Ammon's horn (tissue), 1 donor: ENCODE data around the gene SLC26A11.
A peak's percentile ranks its signal among the peaks of the same experiment; 100 is the strongest.
"Not testable (repeated sequence)": the region's sequence is repeated elsewhere in the genome, so short reads cannot be mapped to it uniquely, and the experiment has no call there.

Experiments used
- DNase-seq: peaks from one replicate; pipeline ENCODE4 v3.0.0-alpha.2; 2016; ENCODE audit warnings: low spot score

SLC26A11 gene

DNA sequence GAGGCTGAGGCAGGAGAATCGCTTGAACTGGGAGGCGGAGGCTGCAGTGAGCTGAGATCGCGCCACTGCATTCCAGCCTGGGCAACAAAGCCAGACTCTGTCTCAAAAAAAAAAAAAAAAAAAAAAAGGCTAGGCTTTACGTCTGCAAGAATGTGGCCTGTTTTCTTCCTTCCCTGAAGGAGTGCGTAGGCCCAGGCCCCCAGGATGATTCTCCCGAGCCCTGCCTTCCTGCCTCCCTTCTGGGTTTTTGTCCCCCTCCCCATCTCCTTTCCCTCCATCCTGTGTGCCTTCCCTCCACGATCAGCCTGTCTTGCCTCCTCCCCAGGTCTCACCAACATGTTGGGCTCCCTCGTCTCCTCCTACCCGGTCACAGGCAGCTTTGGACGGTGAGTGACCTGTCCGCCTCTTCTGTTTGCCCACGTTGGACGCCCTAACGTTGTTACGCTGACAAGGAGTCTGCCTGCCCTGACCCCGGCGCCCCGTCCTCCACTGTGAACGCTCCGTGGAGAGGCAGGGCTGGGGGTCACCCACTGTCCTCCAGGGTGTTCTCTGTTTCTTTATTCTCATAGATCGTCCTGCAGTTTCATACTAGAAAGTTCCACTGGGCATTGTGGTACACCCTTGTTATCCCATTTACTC, 24.8 kb downstream of the SLC26A11 start:
- DNase-seq = no peak

DNA sequence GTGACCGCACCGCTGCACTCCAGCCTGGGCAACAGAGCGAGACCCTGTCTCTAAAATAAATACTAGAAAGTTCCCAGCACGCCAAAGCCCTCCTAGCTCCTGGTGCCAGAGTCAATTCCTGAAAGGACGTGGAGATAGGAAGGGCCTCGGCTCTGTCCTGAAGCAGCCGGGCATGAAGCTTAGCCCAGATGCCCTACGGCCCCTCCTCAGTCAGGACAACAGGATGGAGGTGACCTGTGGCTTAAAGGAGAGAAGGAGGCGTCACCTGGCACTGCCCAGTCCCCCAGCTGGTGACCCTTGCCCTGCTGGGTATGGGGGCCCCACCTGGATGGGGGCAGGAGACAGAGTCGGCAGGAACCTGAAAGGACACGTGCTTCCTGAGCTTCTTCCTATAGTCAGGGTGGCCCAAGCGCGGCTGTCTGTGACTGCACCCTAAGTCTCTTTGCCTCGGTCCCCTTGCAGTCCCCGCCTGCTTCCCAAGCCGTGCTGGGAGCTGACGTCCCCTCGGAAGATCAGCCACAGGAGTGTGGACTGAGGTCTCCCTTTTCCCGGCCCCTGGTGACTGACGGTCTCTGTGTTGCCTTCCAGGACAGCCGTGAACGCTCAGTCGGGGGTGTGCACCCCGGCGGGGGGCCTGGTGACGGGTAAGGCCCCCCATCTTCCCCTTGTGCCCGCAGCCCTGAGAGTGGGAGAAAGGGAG, 25.5 kb downstream of the SLC26A11 start:
- no peak for DNase-seq

DNA sequence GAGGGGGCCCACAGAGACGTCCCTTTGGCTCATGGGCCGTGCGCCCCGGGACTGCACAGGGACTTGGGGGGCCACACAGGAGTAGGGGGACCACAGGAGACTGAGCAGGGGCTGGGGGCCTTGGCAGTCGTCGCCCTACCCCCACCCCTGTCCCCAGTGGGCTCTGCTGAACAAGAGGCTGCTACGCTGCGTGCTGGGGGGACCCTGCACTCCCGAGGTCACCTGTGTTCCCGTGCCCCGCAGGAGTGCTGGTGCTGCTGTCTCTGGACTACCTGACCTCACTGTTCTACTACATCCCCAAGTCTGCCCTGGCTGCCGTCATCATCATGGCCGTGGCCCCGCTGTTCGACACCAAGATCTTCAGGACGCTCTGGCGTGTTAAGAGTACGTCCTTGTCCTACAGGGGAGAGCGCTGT, 26.0 kb downstream of the SLC26A11 start:
- no peak for DNase-seq

DNA sequence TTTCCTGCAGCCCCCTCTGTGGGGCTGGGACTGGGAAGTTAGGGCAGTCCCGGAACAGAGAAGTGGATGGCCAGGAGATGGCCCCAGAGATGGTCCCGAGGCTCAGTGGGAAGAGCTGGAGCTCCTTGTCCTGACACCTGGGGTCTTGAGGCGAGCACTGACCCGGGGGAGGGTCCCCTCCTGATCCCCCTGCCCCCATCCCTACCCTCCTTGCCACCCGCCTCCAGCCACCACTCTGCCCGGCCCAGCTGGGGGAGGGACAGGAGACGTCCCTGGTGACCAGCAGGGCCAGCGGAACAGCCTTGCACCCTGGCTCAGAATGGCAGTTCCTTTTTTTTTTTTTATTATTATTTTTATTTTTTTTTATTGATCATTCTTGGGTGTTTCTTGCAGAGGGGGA, 26.5 kb downstream of the SLC26A11 start:
- no peak for DNase-seq

DNA sequence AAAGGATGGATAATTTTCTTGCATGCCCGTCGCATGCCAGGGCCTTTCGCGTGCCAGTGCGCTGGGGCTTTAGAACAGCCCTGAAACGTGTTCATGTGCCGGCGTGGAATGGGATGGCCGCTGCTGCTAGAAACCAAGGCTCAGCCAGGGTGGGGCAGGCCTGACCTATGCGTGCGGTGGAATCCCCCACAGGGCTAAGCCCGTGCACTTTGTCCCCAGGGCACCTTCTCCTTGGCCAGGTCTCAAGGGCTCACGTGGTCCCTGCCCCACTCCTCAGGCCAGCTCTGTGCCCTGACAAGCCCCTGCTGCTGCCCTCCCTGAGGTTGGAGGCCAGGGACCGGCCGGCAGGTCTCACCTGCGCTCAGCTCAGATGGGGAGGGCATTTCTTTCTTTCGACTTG, 27.3 kb downstream of the SLC26A11 start:
- DNase-seq = no peak

DNA sequence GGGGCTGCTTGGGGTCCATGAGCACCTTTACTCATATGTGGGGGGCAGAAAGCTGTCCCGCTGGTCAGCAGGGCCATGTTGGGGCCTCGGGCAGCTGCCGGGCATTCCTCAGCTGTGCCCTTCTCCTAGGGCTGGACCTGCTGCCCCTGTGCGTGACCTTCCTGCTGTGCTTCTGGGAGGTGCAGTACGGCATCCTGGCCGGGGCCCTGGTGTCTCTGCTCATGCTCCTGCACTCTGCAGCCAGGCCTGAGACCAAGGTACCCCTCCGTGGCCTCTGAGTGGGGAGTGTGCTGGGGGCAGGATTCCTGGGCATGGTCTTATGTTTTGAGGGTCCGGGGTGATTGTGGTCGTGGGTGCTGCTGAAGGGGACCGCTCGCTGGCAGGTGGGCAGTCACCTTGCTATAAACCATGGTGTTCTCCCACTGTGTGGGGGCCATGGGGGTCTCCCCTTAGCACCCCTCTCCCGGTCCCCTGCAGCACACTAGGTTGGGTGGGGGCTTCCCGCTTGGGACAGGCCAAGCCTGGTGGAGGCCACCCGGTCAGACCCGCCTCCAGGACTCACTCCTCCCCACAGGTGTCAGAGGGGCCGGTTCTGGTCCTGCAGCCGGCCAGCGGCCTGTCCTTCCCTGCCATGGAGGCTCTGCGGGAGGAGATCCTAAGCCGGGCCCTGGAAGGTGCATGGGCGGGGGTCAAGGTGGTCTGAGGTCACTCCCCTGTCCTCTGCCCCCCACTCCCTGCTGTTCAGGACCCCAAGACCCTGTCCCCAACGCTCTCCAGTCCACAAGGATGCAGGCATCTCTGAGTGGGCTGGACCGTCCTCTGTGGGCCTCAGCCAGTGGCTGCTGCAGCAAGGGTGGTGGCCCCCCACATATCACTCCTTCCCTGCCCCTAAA, 28.0 kb downstream of the SLC26A11 start:
- DNase-seq = no peak

DNA sequence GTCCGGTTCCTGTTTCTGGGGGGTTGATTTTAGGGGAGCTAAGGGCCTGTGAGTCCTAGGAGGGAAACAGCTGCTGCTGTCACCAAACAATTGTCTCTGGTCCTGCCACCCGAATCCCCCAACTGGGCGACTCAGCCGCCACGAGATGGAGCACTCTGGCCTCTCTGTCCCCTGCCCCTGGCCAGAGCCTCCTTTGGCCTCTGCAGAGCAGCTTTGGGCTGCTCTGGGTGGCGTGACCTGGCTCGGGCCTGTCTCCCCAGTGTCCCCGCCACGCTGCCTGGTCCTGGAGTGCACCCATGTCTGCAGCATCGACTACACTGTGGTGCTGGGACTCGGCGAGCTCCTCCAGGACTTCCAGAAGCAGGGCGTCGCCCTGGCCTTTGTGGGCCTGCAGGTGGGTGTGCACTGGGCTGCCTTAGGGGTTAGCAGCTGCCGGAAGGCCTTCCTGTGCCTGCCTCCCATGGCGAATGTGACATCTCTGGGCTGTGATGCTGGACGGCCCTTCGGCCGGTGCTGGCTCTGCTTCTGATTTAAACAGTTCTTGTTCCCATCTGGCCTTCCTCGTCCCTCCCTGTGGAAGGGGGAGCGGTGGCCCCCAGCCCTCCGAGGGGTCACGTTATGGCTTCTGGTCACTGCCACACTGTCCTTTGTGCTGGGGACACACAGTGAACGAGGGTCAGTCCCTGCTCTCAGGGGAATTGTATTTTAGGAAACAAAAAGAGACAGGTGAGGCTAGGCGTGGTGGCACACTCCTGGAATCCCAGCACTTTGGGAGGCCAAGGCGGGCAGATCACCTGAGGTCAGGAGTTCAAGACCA, 28.9 kb downstream of the SLC26A11 start:
- no peak for DNase-seq

DNA sequence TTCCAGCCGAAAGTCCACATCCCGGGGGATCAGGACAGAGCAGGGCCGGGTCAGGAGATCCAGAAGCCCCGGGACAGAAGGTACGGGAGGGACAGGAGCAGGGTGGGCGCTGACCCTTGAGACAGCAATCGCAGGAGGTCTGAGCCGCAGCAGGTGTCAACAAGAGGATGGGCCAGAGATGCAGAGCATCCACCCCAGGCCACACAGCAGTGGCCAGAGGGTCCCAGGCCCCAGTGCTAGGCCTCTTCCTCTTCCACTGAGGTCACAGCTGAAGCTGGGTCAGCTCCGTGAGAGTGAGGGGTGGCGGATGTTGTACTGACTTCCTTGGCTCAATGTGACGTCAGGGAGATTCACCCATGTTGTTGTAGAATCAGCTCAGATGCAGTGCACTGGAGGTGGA, 31.7 kb downstream of the SLC26A11 start:
- no peak for DNase-seq

DNA sequence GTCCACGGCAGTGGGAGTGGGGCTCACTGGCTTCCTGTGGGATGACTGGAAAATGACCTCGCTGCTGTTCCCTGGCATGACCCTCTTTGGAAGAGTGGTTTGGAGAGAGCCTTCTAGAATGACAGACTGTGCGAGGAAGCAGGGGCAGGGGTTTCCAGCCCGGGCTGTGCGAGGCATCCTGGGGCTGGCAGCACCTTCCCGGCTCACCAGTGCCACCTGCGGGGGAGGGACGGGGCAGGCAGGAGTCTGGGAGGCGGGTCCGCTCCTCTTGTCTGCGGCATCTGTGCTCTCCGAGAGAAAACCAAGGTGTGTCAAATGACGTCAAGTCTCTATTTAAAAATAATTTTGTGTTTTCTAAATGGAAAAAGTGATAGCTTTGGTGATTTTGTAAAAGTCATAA, 32.6 kb downstream of the SLC26A11 start:
- no peak for DNase-seq

DNA sequence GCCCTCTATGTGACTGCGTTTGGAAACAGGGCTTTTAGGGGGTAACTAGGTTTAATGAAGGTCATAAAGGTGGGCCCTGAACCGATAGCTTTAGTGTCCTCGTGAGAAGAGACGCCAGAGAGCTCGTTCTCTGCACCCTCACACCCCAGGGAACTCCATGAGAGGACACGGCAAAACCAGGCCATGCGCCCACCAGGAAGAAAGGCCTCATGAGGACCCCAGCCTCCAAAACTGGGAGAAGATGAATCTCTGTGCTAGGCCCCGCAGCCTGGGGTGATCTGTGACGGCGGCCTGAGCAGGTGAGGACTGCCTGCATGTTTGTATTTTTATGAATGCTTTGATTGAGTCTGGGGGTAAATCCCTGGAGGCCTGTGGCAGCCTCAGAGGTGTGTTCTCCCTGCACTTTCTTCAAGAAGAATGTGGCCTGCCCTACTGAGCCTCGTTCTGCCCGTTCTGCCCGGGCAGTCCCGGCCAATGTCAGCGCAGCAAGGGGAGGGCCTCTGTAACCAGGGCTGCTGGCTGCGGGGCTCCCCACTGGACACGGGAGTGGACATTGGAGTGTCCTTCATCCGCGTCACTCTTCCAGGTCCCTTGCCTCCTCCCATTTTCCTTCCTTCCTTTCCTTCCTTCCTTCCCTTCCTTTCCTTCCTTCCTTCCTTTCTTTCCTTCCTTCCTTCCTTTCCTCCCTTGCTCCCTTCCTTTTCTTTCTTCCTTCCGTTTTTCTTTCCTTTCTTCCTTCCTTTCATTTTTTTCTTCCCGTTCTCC, 33.6 kb downstream of the SLC26A11 start:
- no peak for DNase-seq

DNA sequence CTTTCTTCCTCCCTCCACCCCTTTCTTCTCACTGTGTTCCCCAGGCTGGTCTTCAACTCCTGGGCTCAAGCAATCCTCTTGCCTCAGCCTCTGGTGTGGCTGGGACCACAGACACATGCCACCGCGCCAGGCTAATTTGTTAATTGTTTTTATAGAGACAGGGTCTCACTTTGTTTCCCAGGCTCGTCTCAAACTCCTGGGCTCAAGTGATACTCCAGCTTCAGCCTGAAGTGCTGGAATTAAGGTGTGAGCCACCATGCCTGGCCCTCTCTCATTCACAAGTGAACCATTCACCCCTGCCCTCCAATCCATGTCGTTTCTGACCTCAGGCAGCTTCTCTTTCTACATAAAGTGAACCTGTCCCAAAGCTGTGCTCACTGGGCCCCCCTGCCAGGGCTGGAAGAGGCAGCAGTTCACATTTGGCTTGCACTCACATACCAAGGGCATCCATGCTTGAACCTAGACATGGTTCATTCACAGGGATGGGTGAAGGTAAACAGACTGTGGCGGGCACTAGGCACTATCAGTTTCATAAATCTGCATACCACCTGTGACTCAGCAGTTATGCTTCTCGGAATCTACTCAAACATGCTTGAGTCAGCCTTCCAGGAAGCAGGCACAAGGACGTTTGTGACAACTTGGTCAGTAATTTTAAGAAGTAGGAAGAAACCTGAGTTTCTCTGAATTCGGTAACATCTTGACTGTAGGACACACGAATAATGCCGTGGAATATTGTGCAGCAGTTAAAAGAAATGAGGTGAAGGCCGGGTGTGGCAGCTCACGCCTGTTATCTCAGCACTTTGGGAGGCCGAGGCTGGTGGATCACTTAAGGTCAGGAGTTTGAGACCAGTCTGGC, 34.4 kb downstream of the SLC26A11 start:
- no peak for DNase-seq

DNA sequence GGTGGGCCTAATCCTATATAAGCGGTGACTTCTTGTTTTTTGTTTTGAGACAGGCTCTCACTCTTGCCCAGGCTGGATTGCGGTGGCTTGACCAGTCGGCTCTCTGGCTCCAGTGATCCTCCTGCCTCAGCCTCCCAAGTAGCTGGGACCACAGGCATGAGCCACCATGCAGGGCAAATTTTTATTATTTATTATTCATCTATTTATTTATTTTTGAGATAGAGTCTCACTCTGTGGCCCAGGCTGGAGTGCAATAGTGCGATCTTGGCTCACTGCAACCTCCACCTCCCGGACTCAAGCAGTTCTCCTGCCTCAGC, 35.8 kb downstream of the SLC26A11 start:
- no peak for DNase-seq

DNA sequence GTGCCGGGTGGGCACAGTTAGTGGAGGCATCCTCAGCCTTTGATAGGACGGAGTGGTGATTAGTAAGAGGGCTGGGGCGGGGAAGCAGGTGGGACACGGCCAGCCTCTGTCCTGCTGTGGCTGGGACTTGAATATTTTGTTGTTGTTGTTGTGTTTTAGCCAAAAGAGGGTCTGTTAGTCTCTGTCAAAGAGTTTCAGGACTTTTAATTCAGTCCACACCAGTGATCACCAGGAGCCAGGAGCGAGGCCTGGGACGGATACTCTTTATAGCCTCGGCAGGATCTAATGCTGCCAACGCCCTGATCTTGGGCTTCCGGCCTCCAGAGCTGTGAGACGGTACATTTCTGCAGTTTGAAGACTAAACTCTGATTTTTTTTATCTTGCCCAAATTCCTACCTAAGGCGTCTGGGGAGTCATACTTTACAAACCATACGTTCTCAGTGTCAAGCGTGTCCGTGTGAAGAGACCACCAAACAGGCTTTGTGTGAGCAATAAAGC, 37.5 kb downstream of the SLC26A11 start:
- DNase-seq = no peak

DNA sequence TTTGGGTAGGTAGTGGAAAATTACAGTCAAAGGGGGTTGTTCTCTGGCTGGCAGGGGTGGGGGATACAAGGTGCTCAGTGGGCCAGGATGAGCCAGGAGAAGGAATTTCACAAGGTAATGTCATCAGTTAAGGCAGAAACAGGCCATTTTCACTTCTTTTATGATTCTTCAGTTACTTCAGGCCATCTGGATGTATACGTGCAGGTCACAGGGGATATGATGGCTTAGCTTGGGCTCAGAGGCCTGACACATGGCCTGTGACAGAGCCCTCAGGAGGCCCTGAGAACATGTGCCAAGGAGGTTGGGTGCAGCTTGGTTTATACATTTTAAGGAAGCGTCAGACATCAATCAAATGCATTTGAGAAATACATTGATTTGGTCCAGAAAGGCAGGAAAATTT, 38.1 kb downstream of the SLC26A11 start:
- not testable (repeated sequence) for DNase-seq

DNA sequence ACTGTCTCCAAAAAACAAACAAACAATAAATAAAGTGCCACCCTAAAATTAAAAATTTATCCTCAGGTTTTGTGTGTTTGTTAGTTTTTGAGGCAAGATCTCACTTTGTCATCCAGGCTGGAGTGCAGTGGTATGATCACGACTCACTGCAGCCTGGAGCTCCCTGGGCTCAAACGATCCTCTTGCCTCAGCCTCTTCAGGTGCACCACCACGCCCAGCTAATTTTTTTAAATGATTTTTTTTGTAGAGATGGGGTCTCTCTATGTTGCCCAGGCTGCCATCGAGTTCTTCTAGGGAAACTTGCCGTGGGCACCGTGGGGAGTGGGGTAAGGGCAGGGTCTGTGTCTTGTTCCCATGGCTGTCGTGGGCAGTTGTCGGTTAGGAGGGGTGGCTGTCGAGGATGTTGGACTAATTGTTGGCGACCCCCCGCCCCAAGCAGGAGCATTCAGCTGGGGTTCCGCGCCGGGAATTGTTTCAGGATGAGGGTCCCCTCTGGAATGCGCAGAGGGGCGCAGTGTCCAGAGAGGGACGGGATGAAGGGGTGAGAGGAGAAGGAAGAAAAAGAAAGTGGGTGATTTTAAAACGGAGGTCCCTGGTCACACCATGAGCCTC, 39.3 kb downstream of the SLC26A11 start:
- no peak for DNase-seq

DNA sequence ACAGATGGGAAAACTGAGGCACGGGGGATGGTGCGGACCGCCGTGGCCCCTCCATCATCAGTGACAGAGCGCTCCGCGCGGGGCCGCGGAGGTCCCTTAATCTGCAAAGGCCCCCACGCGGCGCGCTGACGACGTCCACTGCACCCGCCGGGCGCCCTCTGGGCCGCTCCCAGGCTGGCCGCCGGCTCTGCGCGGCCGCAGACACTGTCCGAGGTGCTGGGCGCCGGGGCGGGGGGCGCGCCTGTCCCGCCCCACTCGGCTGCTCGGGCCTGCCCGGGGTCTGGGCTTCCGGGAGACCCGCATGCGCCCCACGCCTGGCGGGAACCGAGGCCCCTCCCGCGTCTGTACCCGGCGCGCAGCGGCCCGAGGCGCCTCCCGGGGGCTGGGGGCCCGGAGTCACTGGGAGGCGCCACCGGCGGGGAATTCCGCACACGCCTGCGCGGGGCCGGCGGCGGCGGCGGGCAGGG, 39.9 kb downstream of the SLC26A11 start:
- DNase-seq = no peak

DNA sequence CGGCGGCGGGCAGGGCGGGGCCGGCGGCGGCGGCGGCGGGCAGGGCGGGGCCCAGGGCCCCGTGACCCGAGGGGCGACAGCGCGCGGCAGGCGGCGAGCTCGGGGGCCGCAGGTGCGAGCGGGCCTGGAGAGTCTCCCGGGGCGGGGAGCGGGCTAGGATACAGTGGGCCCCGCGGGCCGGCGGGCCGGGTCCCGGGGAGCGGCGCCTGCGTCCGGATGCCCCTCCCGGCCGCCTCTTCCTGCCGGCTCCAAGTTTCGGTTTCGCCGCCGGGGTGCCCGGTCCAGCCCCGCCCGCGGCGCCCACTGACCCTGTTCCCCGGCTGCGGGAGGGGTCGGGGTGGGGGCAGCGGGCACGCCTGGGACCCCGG, 40.5 kb downstream of the SLC26A11 start, which contains the start of gene RNF213:
Gene RNF213, plus strand, starts transcription at position 62 of the 368 bp plus-strand sequence. CDS start 2,830 bp downstream, outside the sequence.
- no peak for DNase-seq

DNA sequence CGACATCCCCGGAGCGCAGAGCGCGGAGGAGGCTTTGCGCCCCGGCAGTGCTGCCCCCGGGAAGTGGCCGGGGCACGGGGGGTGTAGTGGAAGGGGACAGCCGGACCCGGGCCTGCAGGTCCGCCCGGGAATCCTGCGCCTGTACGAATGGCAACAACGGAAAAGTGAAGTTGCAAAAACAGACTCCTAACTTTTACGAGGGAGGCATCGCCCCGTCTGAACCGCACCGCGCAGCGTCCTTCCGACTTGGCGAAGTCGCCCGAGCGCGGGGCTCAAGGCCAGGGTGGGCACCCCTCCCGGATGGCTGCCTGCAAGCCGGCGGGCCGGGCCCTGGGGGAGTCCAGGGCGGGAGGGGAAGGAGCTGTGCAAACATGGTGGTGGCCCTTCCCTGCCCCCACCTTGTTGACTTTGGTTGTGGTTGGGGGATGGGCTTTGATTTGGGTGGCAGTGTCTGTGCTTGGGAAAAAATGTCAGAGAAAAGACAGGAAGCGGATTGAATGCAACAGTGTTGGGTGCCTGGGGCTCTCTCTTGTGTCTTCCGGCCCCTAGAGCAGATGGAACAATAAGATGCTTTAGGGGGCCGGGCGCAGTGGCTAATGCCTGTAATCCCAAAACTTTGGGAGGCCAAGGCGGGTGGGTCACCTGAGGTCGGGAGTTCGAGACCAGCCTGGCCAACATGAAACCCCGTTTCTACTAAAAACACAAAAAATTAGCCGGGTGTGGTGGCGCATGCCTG, 41.1 kb downstream of the SLC26A11 start:
- peak; percentile 54 for DNase-seq

DNA sequence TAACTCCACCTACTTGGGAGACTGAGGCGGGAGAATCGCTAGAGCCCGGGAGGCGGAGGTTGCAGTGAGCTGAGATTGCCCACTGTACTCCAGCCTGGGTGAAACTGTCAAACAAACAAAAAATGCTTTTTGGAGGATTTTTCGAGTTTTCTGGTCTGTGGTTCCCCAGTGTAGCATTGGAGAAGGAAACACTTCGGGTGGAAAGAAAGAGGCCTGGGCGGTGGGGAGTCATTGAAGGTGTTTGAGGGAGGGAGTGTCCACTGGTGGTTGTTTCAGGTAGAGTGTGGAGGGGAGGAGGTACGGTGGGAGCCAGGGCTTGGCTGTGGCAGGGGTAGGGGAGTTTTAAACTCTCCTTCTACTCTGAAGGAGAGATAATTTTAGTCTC, 41.7 kb downstream of the SLC26A11 start:
- no peak for DNase-seq
